ENCODE data around the gene PPP1R12C. TPM values are rescaled to one million over a fixed set of nuclear protein-coding genes. Genes with fewer than 3 reads are reported as not detected.
"Not testable (repeated sequence)": the region's sequence is repeated elsewhere in the genome, so short reads cannot be mapped to it uniquely, and the experiment has no call there.

Gene PPP1R12C
- polyA plus RNA-seq, 3 donors: 61.3 to 158 (median 123) TPM

DNA sequence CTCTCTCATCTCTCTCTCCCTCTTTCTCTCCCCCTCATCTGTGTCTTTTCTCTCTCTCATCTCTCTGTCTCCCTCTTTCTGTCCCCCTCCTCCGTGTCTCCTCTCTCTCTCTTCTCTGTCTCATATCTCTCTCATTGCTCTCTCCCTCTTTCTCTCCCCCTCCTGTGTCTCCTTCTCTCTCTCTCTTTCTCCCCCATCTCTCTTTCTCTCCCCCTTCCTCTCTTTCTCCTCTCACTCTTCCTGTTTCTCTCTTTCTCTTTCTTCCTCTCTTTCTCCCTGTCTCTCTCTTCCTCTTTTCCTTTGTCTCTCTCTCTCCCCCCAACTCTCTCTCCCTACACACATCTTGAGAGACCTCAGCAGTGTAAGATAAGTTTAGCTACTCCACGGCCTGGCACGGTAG lies 49.6 kb downstream of the PPP1R12C start:
- H3K27ac ChIP-seq (ENCODE audit: low read depth, low read length): no peak overlapping the region
- 33 to 45% (median 33%) methylated on average over 3 of the region's 3 CpGs for WGBS, 3 donors

DNA sequence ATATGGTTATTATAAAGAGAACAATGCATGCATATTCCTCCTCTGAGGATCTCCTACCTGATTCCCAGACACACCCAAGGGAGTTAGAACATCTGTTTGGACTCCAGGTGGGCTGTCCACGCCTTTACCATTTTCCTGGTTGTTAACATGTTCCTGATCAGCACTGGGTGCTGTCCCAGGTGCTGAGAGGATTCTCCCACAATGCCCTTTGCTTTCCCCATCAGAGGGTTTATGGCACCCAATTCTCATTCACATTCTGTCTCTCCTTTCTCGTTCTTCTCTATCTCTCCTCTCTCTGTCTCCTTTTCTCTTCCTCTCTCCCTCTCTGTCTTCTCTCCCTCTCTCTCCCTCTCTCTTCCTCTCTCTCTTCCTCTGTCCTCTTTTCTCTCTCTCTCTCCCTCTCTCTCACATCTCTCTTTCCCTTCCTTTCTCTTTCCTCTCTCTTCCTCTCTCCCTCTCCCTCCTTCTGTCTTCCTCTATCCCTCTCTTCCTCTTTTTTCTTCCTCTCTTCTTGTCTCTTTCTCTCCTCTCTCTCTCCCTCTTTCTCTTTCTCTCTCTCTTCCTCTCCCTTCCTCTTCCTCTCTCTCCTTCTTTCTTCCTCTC lies 51.2 kb downstream of the PPP1R12C start:
- no peak overlapping the region for H3K27ac ChIP-seq (ENCODE audit: low read depth, low read length)
- WGBS, 3 donors: 30 to 34% (median 34%) methylated on average over 2 of the region's 2 CpGs

GRCh38 chr19:55065516-55065915 lies 51.9 kb downstream of the PPP1R12C start:
- H3K27ac ChIP-seq (ENCODE audit: low read depth, low read length): not testable (repeated sequence)
- 84 to 88% (median 84%) methylated on average over 9 of the region's 9 CpGs for WGBS, 3 donors

GRCh38 chr19:55063492-55063843 lies 54.0 kb downstream of the PPP1R12C start:
- H3K27ac ChIP-seq (ENCODE audit: low read depth, low read length): no peak overlapping the region
- 64 to 88% (median 80%) methylated on average over 3 of the region's 3 CpGs for WGBS, 3 donors

- no peak within 1 kb of the TSS for H3K27ac ChIP-seq (ENCODE audit: low read depth, low read length)
- 1% methylated on average over 66 to 70 of the region's 70 CpGs for WGBS, 3 donors
These were observed 54.5 kb downstream of the PPP1R12C start, which contains the start of gene RDH13 for GRCh38 chr19:55062735-55063491. RDH13 (minus strand) TSS chr19:55063148; CDS start chr19:55063032, 116 bp downstream.

DNA sequence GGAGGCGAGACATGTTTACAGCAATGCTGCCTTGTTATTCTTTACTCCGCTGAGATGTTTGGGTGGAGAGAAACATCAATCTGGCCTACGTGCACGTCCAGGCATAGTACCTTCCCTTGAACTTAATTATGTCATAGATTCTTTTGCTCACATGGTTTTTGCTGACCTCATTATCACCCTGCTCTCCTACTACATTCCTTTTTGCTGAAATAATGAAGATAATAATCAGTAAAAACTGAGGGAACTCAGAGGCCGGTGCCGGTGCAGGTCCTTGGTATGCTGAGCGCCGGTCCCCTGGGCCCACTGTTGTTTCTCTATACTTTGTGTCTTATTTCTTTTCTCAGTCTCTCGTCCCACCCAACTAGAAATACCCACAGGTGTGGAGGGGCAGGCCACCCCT lies 57.1 kb downstream of the PPP1R12C start:
- 76 to 87% (median 86%) methylated on average over 9 of the region's 9 CpGs for WGBS, 3 donors
- not testable (repeated sequence) for H3K27ac ChIP-seq (ENCODE audit: low read depth, low read length)

DNA sequence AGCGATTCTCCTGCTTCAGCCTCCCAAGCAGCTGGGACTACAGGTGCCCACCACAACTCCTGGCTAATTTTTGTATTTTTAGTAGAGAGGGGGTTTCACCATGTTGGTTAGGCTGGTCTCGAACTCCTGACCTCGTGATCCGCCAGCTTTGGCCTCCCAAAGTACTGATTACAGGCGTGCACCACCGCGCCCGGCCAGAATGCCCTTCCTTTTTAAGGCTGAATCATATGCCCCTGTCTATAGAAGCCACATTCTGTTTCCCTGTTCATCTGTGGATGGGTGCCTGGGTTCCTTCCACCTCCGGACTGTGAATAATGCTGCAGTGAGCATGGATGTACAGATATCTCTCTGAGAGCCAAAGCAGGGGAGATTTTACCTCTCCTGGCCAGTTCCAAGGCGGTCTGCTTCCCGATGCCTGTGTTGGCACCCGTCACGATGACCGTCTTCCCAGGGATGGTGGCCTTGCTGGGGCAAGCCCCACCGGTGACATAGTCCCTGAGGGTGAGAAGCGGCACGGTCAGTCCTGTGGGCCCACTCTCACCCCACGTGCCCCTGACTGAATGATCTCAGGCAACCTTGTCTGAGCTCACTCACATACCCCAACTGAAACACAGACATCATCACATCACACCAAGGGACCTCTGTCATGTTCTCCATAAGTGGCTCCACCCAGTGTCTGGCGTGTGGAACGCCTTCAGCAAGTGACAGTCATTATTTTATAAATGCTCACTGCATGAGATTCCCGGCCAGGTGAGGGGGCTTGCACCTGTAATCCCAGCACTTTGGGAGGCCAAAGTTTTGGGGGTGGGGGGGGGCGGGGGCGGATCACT lies 58.4 kb downstream of the PPP1R12C start:
- 95 to 96% (median 95%) methylated on average over 23 of the region's 23 CpGs for WGBS, 3 donors
- no peak overlapping the region for H3K27ac ChIP-seq (ENCODE audit: low read depth, low read length)

DNA sequence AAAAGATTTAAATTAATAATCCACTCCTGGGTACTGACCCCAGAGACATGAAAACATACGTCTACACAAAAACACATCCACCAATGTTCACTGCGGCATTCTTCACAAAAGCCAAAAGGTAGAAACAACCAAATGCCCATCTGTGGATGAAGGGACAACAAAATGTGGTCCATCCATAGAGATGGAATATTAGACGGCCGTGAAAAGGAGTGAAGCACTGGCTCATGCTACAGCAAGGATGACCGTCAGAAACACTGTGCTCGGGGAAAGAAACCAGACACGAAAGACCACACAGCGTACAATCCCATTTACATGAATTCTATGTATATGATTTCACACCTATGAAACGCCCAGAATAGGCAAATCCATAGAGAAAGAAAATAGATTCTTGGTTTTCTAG lies 60.6 kb downstream of the PPP1R12C start:
- 96 to 98% (median 98%) methylated on average over 9 of the region's 9 CpGs for WGBS, 3 donors
- H3K27ac ChIP-seq (ENCODE audit: low read depth, low read length): no peak overlapping the region

- WGBS, 3 donors: 80 to 93% (median 87%) methylated on average over 7 of the region's 7 CpGs
These were observed 63.7 kb downstream of the PPP1R12C start for GRCh38 chr19:55053735-55054134.

DNA sequence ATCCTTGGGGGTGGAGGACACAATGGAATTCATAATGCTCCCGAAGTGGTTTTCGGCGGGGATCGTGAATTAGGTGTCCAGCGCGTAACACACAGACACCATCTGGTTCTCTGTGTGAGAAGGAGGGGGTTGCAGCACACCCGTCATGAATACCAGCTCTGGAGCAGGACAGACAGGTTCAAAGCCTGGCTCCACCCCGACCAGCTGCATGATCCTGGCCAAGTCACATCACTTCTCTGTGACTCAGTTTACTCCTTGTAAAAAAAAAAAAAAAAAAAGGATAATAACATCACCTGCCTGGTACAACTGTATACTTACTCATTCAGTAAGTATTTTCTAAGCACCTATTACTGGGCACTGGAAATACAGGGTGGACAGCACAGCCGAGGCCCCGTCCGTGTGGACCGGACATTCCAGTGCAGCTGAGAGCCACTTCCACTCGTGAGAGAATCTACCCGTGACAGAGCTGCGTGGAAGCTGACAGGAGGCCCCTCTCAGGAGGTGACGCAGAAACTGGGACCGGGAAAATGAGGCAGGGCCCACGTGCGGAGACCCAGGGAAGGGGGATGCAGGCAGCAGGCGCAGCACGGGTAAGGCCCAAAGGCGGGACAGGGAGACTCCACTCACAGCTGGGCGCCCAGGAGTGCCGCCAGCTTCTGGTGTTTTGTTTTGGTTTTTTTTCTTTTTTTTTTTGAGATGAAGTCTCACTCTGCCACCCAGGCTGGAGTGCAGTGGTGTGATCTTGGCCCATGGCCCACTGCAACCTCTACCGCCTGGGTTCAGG lies 66.5 kb downstream of the PPP1R12C start:
- 96 to 97% (median 96%) methylated on average over 25 of the region's 25 CpGs for WGBS, 3 donors
- H3K27ac ChIP-seq (ENCODE audit: low read depth, low read length): no peak overlapping the region

More at GRCh38 chr19:55053735-55054134, 63.7 kb downstream of the PPP1R12C start:
- no peak overlapping the region for H3K27ac ChIP-seq (ENCODE audit: low read depth, low read length)

GRCh38 chr19:55048446-55048845 lies 69.0 kb downstream of the PPP1R12C start:
- 94 to 96% (median 95%) methylated on average over 15 of the region's 15 CpGs for WGBS, 3 donors
- H3K27ac ChIP-seq (ENCODE audit: low read depth, low read length): no peak overlapping the region

DNA sequence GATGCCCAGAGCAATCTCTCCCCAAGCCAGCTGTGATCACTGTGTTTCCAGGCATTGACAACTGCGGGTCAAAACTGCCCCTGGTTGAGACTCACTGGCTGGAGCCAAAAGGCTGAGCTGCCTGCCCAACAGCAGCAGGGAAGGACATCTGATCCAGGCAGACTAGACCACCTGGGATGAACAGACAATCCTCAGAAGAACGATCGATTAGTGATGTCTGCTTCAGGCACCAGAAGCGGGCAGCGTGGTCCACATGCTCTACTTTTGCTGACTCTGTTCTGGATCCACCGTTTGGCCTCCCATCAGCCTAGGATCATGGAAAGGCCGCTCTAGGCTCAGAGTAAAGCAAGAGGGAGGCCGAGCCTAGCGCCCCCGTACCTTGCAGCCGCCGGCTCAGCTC lies 69.5 kb downstream of the PPP1R12C start:
- WGBS, 3 donors: 92 to 96% (median 93%) methylated on average over 12 of the region's 12 CpGs
- no peak overlapping the region for H3K27ac ChIP-seq (ENCODE audit: low read depth, low read length)

GRCh38 chr19:55046975-55047622 lies 70.3 kb downstream of the PPP1R12C start:
- H3K27ac ChIP-seq (ENCODE audit: low read depth, low read length): no peak overlapping the region
- WGBS, 3 donors: 91 to 92% (median 92%) methylated on average over 17 of the region's 17 CpGs

GRCh38 chr19:55044771-55045716 lies 72.4 kb downstream of the PPP1R12C start:
- H3K27ac ChIP-seq (ENCODE audit: low read depth, low read length): no peak overlapping the region
- WGBS, 3 donors: 94 to 95% (median 95%) methylated on average over 28 to 30 of the region's 30 CpGs

DNA sequence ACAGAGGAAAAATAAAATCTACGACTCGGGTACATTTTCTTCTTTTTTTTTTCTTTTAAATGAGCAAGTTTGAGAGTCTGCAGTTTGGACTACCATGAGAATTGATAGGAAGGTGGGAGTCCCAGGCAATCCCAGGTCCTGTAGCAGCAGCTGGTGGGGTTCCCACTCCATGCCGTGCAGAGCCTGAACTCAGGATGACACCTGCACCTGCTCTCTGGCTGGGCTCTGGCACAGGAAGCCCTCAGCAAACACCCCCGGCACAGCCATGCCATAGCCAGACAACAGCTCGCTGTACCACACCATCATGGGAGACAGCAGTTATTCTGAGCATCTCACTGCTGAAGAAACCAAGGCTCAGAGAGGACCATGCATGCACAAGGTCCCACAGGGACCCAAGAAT lies 73.2 kb downstream of the PPP1R12C start:
- 74 to 92% (median 87%) methylated on average over 5 of the region's 5 CpGs for WGBS, 3 donors
- no peak overlapping the region for H3K27ac ChIP-seq (ENCODE audit: low read depth, low read length)

DNA sequence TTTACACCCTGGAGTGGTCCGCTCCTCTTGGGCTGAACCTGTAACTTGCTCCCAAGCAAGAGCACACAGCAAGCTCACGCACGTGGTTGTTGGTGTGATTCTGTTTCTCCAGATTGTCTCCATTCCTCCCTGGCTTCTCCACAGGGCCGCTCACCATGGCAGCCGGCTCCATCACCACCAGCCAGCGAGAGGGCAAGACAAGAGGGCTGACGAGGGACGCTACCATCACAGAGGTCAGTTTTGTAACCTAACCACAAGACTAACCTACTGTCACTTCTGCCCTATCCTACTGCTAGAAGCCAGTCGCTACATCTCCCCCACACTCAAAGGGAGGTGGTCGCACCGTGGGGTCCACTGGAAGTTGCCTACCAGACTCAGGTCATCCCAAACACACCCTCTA lies 74.7 kb downstream of the PPP1R12C start:
- 66 to 82% (median 75%) methylated on average over 11 of the region's 11 CpGs for WGBS, 3 donors
- no peak overlapping the region for H3K27ac ChIP-seq (ENCODE audit: low read depth, low read length)

GRCh38 chr19:55042344-55042678 lies 75.1 kb downstream of the PPP1R12C start:
- WGBS, 3 donors: 70 to 84% (median 75%) methylated on average over 9 of the region's 9 CpGs

More at GRCh38 chr19:55042344-55042678, 75.1 kb downstream of the PPP1R12C start:
- no peak overlapping the region for H3K27ac ChIP-seq (ENCODE audit: low read depth, low read length)

Data from adipose tissue (tissue), 3 donors.